Kidney epithelial cell (primary cell): ENCODE data around the gene PLD2. TPM values are rescaled to one million over a fixed set of nuclear protein-coding genes. Genes with fewer than 3 reads are reported as not detected.
"Not testable (repeated sequence)": the region's sequence is repeated elsewhere in the genome, so short reads cannot be mapped to it uniquely, and the experiment has no call there.

Experiments
- DNase-seq: peaks from one replicate; pipeline ENCODE4 v3.0.0-alpha.2; 2010; ENCODE audit warnings: low read depth
- H3K27me3 ChIP-seq: 2 replicates; pipeline ENCODE4 v1.6.0; 2011; ENCODE audit warnings: low read length; ENCODE audit not compliant: control insufficient read depth, insufficient read depth
- H3K36me3 ChIP-seq: 2 replicates; pipeline ENCODE4 v1.5.1; 2011; ENCODE audit warnings: low read length; ENCODE audit not compliant: control insufficient read depth, insufficient read depth
- H3K4me3 ChIP-seq: 2 replicates; pipeline ENCODE4 v1.5.1; 2011; ENCODE audit warnings: low read depth, mild to moderate bottlenecking, control low read depth, low read length
- CTCF ChIP-seq: IDR thresholded peaks from 2 replicates; pipeline ENCODE4 v1.5.1; 2011; ENCODE audit warnings: mild to moderate bottlenecking, moderate library complexity, low read length, control low read depth, inconsistent platforms; ENCODE audit not compliant: insufficient read depth, poor library complexity, severe bottlenecking
- total RNA-seq: library from RNA; depleted of rRNA; stranded (reverse); fragments of >200 nt; gene quantifications from 2 replicates; pipeline ENCODE4 v1.2.3, GENCODE V29; 2015

PLD2 gene
- total RNA-seq, 1 donor from 2014 or later = 17.4 TPM

GRCh38 chr17:4856937-4857314 lies 50.0 kb downstream of the PLD2 start:
- no peak for DNase-seq
- Histone ChIP-seq H3K4me3 (no peak overlapping the region), H3K27me3 (no peaks in the 10 kb centered on the region), H3K36me3 (no peaks in the 10 kb centered on the region)
- no peak for TF ChIP-seq CTCF

- H3K4me3 ChIP-seq, DNase-seq, H3K36me3 ChIP-seq, H3K27me3 ChIP-seq: not testable (repeated sequence)
Measured at GRCh38 chr17:4857347-4857746, 50.4 kb downstream of the PLD2 start.

- Histone ChIP-seq H3K36me3 (no peaks in the 10 kb centered on the region), H3K27me3 (no peaks in the 10 kb centered on the region), H3K4me3 (no peak overlapping the region)
- no peak for TF ChIP-seq CTCF
- DNase-seq = no peak
Measured at GRCh38 chr17:4858068-4858881, 51.3 kb downstream of the PLD2 start.

GRCh38 chr17:4858882-4859260 lies 51.9 kb downstream of the PLD2 start:
- H3K36me3 ChIP-seq = no peaks in the 10 kb centered on the region
- no peaks in the 10 kb centered on the region for H3K27me3 ChIP-seq
- DNase-seq = no peak
- no peak for TF ChIP-seq CTCF
- H3K4me3 ChIP-seq = no peak overlapping the region

- TF ChIP-seq CTCF = no peak
- Histone ChIP-seq H3K4me3 (no peak overlapping the region), H3K27me3 (no peaks in the 10 kb centered on the region), H3K36me3 (no peaks in the 10 kb centered on the region)
- no peak for DNase-seq
Measured at GRCh38 chr17:4859816-4860625, 53.1 kb downstream of the PLD2 start.

- no peaks in the 10 kb centered on the region for H3K27me3 ChIP-seq
- no peak for DNase-seq
- H3K4me3 ChIP-seq = no peak overlapping the region
- H3K36me3 ChIP-seq = no peaks in the 10 kb centered on the region
- no peak for TF ChIP-seq CTCF
Measured at GRCh38 chr17:4860651-4861050, 53.7 kb downstream of the PLD2 start.
